OCI-LY7 (cell line): ENCODE results near the gene DGCR2. TPM values are rescaled to one million over a fixed set of nuclear protein-coding genes. Genes with fewer than 3 reads are reported as not detected.

Experiments
- BruUV-seq: library from RNA; stranded (reverse); fragments of 400-500 nt; replicated peaks from 2 replicates; lab custom pipeline; 2021; lab: Mats Ljungman, UMichigan
- CTCF ChIA-PET: fragments of 300-600 bp; sonication (Branson Sonifier 250); formaldehyde crosslinking; loops from one replicate; lab custom pipeline; 2022; ENCODE audit warnings: antibody characterized with exemption; ENCODE audit not compliant: unreplicated experiment; lab: Charles Lee
- POLR2A ChIA-PET: fragments of 300-600 bp; sonication (Branson Sonifier 250); formaldehyde crosslinking; loops from one replicate; lab custom pipeline; 2022; ENCODE audit warnings: antibody characterized with exemption; lab: Charles Lee
- DNase-seq: peaks from one replicate; pipeline ENCODE4 v3.0.0-alpha.2; 2015; ENCODE audit warnings: low spot score
- H2AFZ ChIP-seq: fragments of 200-600 bp; sonication (generic), shearing (Covaris generic); 2 replicates; pipeline ENCODE4 v1.6.1; 2014; ENCODE audit warnings: mild to moderate bottlenecking, antibody characterized with exemption, low read length, moderate library complexity
- H3K27ac ChIP-seq: fragments of 200-600 bp; sonication (generic); 2 replicates; pipeline ENCODE4 v1.5.1; 2014; ENCODE audit warnings: mixed run types, low read depth, mild to moderate bottlenecking, moderate library complexity, low read length, inconsistent platforms; ENCODE audit not compliant: poor library complexity, severe bottlenecking
- H3K36me3 ChIP-seq: fragments of 200-600 bp; sonication (generic); 2 replicates; pipeline ENCODE4 v1.6.1; 2014; ENCODE audit warnings: mild to moderate bottlenecking, antibody characterized with exemption, low read length, moderate library complexity, mixed read lengths; ENCODE audit not compliant: insufficient read depth
- H3K4me1 ChIP-seq: fragments of 200-600 bp; sonication (generic); 2 replicates; pipeline ENCODE4 v1.5.1; 2014; ENCODE audit warnings: mild to moderate bottlenecking, low read length; ENCODE audit not compliant: insufficient read depth, poor library complexity, severe bottlenecking
- H3K4me2 ChIP-seq: fragments of 200-600 bp; sonication (generic); 2 replicates; pipeline ENCODE4 v1.6.1; 2014; ENCODE audit warnings: mild to moderate bottlenecking, low read length
- H3K4me3 ChIP-seq: fragments of 200-600 bp; sonication (generic); 2 replicates; pipeline ENCODE4 v1.5.1; 2014; ENCODE audit warnings: mild to moderate bottlenecking, low read depth, low read length; ENCODE audit not compliant: poor library complexity, severe bottlenecking
- H3K79me2 ChIP-seq: fragments of 200-600 bp; sonication (generic); 2 replicates; pipeline ENCODE4 v1.6.1; 2016; ENCODE audit warnings: low read depth, mild to moderate bottlenecking, low read length, moderate library complexity, mixed read lengths; ENCODE audit not compliant: insufficient read depth
- H3K9me2 ChIP-seq: fragments of 200-600 bp; sonication (generic); 2 replicates; pipeline ENCODE4 v1.6.1; 2016; ENCODE audit warnings: mild to moderate bottlenecking, low read length, mixed read lengths; ENCODE audit not compliant: insufficient read depth
- H3K9me3 ChIP-seq: fragments of 200-600 bp; sonication (generic); 2 replicates; pipeline ENCODE4 v1.6.1; 2014; ENCODE audit warnings: mild to moderate bottlenecking, mixed run types, low read length, mixed read lengths
- H4K20me1 ChIP-seq: fragments of 200-600 bp; sonication (generic); 2 replicates; pipeline ENCODE4 v1.6.1; 2014; ENCODE audit warnings: mild to moderate bottlenecking, antibody characterized with exemption, low read length, moderate library complexity, mixed read lengths; ENCODE audit not compliant: insufficient read depth
- CTCF ChIP-seq: fragments of 200-600 bp; sonication (generic); conservative IDR thresholded peaks from 2 replicates; pipeline ENCODE4 v1.5.1; 2014; ENCODE audit warnings: mild to moderate bottlenecking, antibody characterized with exemption, low read length, moderate library complexity, mixed read lengths
- EZH2phosphoT487 ChIP-seq: fragments of 200-600 bp; sonication (generic); IDR thresholded peaks from 2 replicates; pipeline ENCODE4 v1.6.1; 2018; ENCODE audit warnings: low read depth, borderline replicate concordance, mild to moderate bottlenecking, mixed run types, antibody characterized with exemption, low read length, moderate library complexity, mixed read lengths
- intact Hi-C: fragments of 100-400 bp; cut with micrococcal nuclease; formaldehyde crosslinking; loops from one replicate; pipeline ENCODE4 v1.10.0; 2022; ENCODE audit not compliant: unreplicated experiment
- total RNA-seq, 2 experiments: library from RNA; depleted of rRNA in 1 of 2; stranded (reverse); fragments of >200 nt in 1 of 2; shearing (Covaris generic) in 1 of 2; gene quantifications; 2 replicates each; pipeline ENCODE4 v1.2.3, GENCODE V29; 2014 to 2022

The DGCR2 gene
- total RNA-seq, 2 experiments from 2014 or later = 27.6 to 29.7 TPM

- Histone ChIP-seq H3K9me3 (no peaks in the 10 kb centered on the region), H3K36me3 (peaks cover 76% of the 10 kb centered on the region), H4K20me1 (no peaks in the 10 kb centered on the region), H3K9me2 (no peaks in the 10 kb centered on the region), H2AFZ (no peak overlapping the region), H3K4me3 (no peak overlapping the region), H3K79me2 (no peaks in the 10 kb centered on the region), H3K4me1 (no peaks in the 10 kb centered on the region), H3K4me2 (no peak overlapping the region), H3K27ac (no peak overlapping the region)
- no TSS peak for BruUV-seq
- no peak for DNase-seq
- TF ChIP-seq EZH2phosphoT487 (no peak), CTCF (no peak)
- POLR2A ChIA-PET = interaction anchor here (0.7 to 1.1 kb wide), 2 partner anchors 9 to 230 kb away, joined by 3 read pairs; no protein-coding TSS in a partner anchor
- intact Hi-C loops = no loop called here
- CTCF ChIA-PET = no interaction called here
Observed at GRCh38 chr22:19063581-19064353, 58.4 kb downstream of the DGCR2 start.

GRCh38 chr22:19062943-19063308, 59.3 kb downstream of the DGCR2 start:
- CTCF ChIA-PET = no interaction called here
- no peak overlapping the region for H3K4me3 ChIP-seq
- intact Hi-C loops = no loop called here
- H3K36me3 ChIP-seq = peaks cover 70% of the 10 kb centered on the region
- no peaks in the 10 kb centered on the region for H3K9me2 ChIP-seq
- no peaks in the 10 kb centered on the region for H3K4me1 ChIP-seq
- H3K27ac ChIP-seq = no peak overlapping the region
- no peaks in the 10 kb centered on the region for H3K9me3 ChIP-seq
- H4K20me1 ChIP-seq = no peaks in the 10 kb centered on the region
- BruUV-seq = no TSS peak
- no peak overlapping the region for H2AFZ ChIP-seq
- no peak for DNase-seq
- H3K4me2 ChIP-seq = no peak overlapping the region
- TF ChIP-seq EZH2phosphoT487 (no peak), CTCF (no peak)
- POLR2A ChIA-PET = interaction anchor here (1.1 kb wide), 1 partner anchor 231 kb away, joined by 3 read pairs; no protein-coding TSS in a partner anchor
- H3K79me2 ChIP-seq = no peaks in the 10 kb centered on the region
